AG09319 (cell line): Measurements from ENCODE around the gene GOLGA7B.

Source experiments
- DNase-seq: peaks from one replicate; pipeline ENCODE4 v3.0.0-alpha.2; 2010; ENCODE audit warnings: low read depth; ENCODE audit errors: extremely low read depth
- TF ChIP-seq, protein P1 (sequence below): IDR thresholded peaks from 2 replicates; pipeline ENCODE4 v1.5.1; 2011; ENCODE audit warnings: low read depth, mild to moderate bottlenecking, inconsistent platforms, low read length, moderate library complexity

The GOLGA7B gene

DNA sequence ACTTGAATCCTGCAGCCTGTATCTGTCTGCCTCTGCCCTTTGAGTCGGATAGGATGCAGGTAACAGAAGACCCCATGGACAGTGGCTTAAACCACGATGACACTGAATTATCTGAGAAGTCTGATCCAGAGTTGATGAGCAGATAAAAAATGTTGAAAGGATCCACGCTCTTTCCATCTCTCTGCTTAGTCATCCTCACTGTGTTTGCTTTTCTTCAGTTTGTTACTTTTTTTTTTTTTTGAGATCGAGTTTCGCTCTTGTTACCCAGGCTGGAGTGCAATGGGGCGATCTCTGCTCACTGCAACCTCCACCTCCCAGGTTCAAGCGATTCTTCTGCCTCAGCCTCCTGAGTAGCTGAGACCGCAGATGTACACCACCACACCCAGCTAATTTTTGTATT lies 36.9 kb upstream of the GOLGA7B start:
- TF ChIP-seq, protein P1, sequence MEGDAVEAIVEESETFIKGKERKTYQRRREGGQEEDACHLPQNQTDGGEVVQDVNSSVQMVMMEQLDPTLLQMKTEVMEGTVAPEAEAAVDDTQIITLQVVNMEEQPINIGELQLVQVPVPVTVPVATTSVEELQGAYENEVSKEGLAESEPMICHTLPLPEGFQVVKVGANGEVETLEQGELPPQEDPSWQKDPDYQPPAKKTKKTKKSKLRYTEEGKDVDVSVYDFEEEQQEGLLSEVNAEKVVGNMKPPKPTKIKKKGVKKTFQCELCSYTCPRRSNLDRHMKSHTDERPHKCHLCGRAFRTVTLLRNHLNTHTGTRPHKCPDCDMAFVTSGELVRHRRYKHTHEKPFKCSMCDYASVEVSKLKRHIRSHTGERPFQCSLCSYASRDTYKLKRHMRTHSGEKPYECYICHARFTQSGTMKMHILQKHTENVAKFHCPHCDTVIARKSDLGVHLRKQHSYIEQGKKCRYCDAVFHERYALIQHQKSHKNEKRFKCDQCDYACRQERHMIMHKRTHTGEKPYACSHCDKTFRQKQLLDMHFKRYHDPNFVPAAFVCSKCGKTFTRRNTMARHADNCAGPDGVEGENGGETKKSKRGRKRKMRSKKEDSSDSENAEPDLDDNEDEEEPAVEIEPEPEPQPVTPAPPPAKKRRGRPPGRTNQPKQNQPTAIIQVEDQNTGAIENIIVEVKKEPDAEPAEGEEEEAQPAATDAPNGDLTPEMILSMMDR = no peak
- DNase-seq = no peak

DNA sequence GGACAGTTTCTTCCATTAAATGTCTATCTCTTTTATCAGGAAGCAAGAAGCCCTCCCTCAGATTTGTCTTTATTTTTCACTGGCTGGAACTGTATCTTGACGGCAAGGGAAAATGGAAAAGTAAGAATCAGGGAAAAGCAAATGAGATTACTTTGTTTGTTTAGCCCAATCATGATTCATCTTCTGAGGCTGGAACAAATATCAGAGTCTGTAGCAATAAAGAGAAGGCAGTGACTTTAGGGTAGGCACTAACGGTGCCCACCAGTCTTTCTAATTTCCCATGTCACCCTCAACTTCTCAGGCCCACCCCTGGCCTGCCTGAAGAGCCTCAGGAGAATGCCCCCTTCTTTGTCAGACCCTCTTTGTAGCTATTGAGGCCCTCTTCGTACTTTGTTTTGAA lies 36.3 kb upstream of the GOLGA7B start:
- DNase-seq = no peak
- TF ChIP-seq, protein P1 = no peak

DNA sequence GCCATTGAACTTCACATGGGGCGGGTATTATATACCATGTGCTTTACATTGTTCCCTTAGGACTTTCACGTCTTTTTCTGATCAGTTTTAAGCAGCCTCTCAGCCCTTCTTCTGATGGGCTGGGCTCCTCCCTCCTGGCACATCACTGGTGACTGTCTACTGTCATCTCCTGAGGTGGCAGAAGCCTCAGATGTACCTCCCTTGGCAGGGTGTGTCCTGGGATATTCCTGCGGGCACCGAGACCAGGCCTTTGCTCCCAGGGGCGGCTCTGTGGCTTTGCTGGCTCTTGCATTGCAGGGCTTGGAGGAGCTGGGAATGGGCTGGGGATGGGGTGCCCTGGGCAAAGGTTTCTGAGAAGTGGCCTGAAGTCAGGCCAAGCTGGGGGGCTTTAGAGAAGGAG lies 34.6 kb upstream of the GOLGA7B start:
- DNase-seq = no peak
- TF ChIP-seq, protein P1 = no peak

GRCh38 chr10:97816609-97817008 lies 33.0 kb upstream of the GOLGA7B start:
- TF ChIP-seq, protein P1 = no peak

GRCh38 chr10:97818572-97818971 lies 31.1 kb upstream of the GOLGA7B start:
- TF ChIP-seq, protein P1 = no peak
- no peak for DNase-seq

More at GRCh38 chr10:97816609-97817008, 33.0 kb upstream of the GOLGA7B start:
- DNase-seq = no peak

- no peak for DNase-seq
- TF ChIP-seq, protein P1 = no peak
Observed at GRCh38 chr10:97820096-97820704, 29.4 kb upstream of the GOLGA7B start.

DNA sequence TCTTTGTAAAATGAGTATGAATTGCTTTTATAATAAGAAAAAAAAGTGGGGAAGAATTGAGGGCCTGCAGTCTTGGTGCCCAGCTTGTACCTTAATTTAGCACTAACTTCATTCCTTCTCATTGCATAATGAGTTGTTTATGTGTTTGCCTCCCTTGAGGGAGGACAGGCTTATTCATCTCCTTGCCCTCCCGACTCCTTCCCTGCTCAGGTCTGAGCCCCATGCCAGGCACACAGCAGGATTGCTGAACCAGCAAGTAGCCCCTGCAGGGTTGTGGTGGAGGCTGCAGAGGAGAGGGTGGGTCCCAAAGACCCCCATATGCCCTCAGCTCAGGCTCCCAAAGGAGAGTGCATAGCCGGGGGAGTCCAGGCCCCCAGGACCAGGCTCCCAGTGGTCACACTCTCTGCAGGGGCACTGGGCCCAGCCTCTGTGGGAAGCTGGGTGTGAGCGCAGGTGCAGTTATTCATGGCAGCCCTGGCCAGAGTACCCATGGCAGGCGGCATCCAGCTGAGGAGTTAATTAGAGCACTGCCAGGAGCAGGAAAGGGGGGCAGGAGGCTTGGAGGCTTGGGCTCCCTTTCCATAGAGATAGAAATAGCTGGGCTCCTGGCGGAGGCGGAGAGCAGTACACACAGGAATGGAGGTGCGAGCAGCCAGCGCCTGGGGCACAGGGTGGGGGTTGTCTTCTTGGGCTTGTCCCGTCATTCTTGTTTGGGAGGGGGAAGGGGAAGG lies 28.2 kb upstream of the GOLGA7B start:
- no peak for DNase-seq
- TF ChIP-seq, protein P1 = no peak
